GM19328 (cell line): ENCODE data around the gene AAK1.

Experiments
- ATAC-seq: cut with Tn5 transposase; IDR thresholded peaks from one replicate; pipeline ENCODE4 v1.9.1; 2021; ENCODE audit warnings: mild to moderate bottlenecking, moderate library complexity; ENCODE audit not compliant: unreplicated experiment

AAK1 gene

DNA sequence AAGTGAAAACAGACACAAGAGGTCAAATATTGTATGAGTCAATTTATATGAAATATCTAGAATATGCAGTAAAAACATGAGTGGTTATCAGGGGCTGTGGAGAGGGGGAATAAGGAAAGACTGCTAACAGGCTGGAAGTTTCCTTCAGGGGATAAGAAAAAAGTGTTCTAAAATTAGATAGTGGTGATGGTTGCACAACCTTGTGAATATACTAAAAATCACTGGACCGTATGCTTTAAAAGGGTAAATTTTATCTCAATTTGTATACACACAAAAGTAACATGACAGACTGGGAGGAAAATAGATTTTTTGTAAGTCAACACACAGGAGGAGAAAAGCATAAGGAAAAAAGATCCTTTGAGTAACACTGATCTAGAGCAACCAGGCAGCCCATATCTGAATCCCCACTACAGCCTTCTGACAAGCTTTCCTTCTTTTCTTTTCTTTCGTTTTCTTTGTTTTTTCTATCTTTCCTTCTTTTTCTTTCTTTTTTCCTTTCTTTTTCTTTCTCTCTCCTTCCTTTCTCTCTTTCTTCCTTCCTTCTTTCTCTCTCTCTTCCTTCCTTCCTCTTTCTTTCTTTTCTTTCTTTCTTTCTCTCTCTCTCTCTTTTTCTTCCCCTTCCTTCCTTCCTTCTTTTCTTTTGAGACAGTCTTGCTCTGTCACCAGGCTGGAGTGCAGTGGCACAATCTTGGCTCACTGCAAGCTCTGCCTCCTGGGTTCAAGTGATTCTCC is 95.4 kb downstream of the AAK1 start:
- no peak for ATAC-seq

DNA sequence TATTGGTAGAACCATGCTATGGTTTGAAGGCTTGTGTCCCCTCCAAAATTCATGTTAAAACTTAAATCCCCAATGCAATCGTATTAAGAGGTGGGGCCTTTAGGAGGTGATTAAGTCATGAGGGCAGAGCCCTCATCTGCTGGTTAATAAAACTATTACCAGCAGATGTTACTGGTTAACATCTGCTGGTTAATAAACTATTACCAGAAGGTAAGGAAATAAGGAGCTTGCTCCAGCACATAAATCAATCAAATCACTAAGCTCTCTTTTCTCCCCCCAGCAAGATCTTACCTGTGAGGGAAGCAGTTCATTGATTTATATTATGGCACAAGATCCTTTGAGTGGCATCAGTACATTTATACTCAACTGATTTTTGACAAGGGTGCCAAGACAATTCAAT is 96.9 kb downstream of the AAK1 start:
- no peak for ATAC-seq

DNA sequence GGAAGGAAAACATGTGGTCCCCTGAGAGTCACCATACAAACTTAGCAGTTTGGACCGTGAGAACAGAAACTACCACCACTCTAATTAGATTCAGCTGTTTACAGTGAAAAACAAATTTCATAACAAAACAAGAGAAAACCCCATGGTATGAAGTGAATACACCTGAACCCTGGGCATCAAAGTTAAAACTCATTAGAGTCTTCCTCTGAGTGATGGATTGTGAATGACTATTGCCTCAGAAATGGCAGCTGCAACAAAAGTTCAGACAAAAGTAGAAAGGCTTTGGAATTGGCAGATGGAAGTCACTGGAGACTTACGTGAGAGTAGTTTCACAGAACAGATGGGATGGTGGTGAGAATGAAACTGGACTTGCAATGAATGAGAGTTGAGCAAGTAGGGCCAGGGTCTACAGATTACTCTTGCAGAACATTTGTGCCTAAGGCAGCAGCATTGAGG is 98.0 kb downstream of the AAK1 start:
- no peak for ATAC-seq

DNA sequence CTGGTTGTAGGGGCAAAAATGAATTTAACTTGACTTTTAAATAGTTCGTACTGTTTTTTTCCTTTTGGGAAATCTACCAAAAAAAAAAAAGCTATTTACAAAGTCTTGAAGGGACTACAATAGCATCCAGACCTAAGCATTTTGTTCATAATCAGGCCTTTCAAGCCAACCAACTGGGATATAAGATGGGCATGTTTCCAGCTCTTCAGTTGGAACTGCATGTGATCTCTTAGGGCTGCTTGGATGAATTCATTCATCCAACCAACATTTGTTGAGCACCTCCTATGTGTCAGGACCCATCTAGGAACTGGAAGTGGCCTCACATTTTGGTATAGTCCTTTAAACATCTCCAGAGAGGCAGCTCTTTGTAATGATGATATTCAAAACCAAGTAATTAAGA is 98.6 kb downstream of the AAK1 start:
- no peak for ATAC-seq

DNA sequence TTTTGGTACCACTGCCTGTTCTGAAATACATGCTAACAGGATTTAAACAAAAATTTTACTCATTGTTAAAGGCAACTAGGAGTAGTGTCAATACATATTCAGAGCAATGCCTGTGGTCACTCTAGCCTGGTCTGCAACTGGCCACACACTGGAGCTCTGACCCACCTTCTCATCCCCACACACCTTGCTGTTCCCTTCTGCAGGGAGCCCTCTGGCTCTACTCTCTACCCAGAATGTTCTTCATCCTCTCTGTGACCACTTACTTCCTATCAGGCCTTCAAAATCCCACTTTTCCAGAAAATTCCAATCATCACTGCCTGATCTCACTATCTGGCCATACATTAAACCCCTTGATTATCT is 104.0 kb downstream of the AAK1 start:
- no peak for ATAC-seq

DNA sequence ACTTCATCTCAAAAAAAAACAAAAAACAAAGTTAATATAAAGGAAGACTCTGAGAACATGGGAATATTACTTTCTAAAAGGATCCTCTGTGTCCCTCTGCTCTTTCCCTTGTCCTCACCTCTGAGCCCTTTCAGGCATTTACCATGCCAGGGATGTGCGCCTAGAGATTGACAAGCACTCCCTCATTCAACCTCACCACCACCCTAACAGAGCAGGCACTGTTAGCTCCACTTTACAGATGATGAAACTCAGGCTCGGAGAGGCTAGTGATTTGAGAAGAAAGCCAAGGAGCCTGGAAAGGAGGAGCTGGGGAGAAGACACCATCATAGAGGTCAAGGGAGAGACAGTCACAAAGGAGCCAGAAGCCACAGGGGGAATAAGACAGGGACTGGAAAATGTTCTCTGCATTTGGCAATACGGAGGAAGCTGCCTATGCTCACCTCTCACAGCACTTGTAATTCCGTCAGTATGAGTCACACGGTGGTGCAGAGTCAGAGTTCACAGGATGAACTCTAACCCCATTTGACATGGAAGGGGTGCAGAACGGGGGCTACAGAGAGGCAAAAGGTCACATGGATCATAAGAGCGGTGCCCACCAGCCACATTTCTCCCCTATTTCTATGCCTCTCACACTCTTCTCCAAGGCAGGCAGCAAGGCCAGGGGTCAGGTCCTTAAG is 104.5 kb downstream of the AAK1 start:
- no peak for ATAC-seq

DNA sequence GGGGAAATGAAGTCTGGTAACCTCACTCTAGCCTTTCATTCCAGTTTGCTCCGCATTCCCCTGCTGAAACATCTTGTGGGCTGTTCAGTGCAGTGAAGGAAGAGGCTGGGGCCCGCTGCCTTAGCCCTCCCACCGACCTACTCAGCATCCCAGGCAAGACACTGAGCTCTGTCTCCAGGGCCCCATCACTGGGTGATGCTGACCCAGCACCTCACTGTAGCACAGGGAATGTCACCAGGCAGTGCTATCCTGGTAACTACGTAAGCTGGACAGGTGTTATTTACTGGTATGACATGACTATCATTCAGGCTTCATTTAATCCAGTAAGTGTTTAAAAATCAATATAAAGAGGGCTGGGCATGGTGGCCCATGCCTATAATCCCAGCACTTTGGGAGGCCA is 105.3 kb downstream of the AAK1 start:
- no peak for ATAC-seq

DNA sequence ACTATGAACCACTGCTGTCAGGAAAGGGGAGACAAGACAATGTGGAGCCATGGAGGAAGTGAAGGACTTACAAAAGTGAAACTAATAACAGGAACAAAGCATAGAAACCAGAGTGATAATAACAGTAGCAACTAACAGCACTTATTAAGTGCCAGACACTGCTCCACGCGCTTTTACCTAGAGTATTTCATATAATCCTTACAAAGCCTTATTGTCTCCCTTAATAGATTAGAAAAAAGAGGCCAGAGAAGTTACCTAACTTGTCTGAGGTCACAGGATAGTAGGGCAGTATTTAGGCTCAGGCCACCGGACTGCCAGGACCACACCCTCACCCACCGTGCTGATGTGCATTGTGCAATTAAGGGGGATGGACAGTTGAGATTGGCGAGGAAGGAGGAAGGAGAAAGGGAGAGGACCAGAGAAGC is 107.7 kb downstream of the AAK1 start:
- no peak for ATAC-seq

DNA sequence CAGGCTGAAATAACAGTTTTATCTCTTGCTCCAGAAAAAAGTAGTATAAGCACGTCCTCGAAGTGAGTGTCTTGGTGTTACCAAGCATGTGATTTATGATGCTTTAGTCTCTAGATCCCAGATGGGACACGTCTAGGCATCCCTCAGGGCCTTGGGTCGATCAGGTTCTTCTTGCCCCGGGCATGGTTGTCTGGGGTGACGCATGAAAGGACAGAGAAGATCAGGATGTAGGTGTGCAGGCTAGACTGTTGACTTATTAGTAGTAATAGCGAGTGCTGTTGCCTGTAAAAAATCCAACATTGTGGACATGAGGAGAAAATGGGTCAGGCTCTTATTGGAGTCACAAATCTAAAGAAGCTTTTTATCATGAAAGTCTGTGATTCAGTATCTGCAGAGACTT is 112.4 kb downstream of the AAK1 start:
- ATAC-seq = no peak

DNA sequence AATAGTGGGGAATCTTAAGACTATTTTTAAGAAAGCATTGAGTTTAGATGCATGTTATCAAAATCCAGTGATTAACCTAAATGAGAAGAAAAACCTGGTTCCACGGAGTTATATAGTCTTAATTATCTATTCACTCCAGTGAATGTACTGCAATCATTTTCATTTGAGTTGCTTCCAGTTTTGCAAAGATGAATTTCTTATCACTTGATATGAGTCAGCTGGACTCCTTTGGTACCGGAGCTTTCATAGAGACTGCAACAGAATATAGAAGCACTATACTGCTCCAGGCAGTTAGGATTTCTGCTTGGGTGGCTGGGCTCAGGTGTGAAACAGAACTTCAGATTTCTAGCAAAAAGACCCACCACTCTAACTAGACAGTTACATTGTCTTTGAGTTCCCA is 114.1 kb downstream of the AAK1 start:
- no peak for ATAC-seq

DNA sequence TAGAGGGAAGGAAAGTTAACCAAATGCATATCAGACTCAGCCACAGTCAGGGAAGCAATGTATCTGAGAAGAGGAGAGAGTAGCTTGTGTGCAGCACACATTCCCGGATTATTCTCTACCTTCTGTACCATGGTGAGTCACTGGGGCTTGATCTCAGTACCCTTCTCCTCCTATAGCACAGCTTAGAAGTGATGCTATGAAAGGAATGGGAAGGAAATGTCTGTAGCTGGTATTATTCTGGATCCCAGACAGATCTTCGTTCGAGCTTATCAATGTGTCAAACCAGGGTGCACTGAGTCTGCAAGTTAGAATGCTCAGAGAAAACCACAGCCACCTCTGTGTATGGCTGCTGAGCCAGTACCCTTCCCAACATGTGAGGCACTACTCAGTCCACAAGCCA is 118.3 kb downstream of the AAK1 start:
- ATAC-seq = no peak

DNA sequence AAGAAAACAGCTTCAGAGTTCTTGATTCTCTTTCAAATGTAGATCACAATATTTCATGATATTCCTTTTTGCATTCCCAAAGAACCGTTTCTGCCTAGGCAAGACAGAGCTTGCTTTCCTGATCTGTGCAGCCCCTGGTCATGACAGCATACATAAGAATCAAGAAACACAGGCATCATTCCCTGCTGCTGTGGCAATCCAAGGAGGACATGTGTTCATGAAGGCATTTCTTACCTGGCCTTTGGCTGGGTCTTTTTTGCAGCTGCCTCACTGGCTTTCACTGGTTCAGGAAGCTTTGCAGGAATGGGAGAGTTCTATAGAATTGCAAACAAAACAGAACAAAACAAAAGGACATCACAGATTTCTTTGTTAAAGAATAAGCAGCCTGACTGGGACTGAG is 118.7 kb downstream of the AAK1 start:
- ATAC-seq = no peak

DNA sequence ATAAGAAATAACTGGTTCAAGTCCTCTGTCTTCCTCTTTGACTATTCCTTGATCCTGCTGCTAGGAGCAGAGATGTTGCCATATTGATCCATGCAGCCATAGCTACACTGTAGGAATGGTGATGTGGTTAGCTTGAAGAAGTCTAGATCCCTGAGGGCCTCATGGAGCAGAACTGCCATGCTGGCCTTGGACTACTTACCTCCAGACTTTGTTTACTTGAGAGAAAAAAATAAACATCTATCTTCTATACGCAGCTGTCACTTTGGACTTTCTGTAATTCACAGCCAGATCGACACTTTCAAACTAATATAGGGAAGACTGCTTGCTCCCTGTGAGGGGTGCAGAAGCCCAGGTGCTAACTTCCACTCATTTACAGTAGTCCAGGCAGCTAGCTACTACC is 121.8 kb downstream of the AAK1 start:
- ATAC-seq = no peak

DNA sequence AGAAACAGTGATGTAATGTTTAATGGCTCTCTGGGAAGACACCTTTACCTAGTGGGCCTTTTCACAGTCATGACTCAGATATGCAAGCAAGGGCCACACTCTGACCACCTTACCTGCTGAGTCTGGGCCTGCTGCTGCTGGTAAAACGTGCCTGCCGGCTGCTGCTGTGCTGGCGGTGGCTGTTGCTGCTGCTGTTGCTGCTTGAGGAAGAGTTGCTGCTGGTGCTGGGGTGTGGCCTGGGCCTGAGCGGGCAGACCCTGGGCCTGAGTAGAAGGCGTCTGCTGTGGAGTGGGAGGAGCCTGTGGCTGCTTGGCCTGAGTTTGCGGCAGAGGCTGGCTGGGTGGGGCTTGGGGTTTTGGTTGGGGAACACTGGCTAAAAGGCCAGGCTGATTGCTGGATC is 124.7 kb downstream of the AAK1 start:
- ATAC-seq = no peak

DNA sequence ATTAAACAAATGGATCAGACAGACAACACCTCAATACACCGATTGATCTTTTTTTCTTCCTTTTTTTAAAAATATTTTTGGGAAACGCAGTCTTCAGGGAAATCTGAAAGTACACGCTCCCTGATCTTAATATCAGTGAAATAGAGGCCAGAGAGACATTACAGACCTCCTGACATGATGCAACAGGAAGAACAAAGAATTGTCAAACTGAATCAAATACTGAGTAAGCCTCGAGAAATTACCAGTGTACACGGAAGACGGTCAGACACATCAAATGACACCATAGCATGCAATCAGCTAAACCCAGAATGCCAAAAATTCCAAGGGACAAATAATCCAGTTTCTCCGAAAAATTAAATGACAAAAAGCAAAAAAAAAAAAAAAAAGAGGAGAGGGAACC is 126.1 kb downstream of the AAK1 start:
- no peak for ATAC-seq

DNA sequence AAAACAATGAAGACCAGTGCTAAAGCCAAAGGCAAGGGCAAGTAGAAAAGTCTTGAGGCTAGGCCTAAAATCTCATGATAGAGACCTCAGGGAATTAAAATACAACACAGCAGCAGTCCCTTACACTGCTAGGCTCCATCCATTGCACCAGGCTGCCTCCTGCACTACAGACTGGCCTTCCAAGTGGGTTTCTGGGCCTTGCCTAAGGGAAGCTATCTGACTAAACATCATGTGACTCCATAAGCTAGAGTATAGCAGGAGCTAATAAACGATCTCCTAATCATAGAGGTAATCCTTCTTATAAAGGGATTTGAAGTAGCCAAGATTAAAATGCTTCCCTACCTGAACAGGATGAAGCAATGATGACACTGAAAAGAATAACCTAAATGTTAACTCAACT is 128.7 kb downstream of the AAK1 start:
- ATAC-seq = no peak

DNA sequence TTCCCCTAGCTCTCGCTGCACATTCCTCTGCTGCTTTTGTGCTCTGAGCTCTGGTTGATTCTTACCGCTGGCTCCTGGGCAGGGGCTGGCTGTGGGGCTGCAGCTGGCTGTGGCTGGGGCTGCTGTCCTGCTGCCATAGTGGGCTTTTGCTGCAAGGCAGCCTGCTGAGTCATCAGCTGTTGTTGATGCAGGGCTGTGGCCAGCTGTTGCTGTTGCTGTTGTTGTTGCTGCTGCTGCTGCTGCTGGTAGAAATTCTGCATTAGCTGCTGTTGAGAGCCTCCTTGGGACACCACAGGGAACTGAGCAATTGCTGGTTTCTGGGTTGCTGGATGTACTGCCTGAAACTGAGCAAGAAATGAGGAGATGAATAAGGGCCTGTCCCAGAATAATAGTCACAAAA is 129.1 kb downstream of the AAK1 start:
- ATAC-seq = no peak

DNA sequence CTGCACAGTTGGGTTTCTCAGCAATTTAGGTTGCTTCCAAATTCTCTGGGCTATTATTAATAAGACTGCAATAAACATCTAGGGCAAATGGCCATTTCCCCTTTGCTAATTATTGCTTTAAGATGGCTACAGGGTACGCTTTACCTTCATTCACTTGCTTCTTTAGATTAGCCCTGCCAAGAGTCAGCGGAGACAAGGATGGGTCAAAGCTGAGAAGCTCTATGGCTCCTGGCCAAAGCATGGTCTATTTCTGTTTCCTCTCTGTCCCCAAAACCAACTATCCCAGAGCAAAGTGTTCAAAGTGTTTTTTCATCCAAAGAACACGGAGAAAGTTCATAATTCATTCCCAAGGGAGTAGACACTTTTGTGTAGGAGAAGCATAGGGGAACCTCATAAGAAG is 131.1 kb downstream of the AAK1 start:
- no peak for ATAC-seq

DNA sequence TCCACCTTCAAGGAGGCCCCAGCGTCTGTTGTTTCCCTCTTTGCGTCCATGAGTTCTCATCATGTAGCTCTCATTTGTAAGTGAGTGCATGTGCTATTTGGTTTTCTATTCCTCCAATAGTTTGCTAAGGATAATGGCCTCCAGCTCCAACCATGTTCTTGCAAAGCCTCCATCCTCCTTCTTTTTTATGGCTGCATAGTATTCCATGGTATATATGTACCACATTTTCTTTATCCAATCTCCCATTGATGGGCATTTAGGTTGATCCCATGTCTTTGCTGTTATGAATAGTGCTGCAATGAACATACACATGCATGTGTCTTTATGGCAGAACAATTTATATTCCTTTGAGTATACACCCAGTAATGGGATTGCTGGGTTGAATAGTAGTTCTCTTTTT is 133.3 kb downstream of the AAK1 start:
- ATAC-seq = no peak

DNA sequence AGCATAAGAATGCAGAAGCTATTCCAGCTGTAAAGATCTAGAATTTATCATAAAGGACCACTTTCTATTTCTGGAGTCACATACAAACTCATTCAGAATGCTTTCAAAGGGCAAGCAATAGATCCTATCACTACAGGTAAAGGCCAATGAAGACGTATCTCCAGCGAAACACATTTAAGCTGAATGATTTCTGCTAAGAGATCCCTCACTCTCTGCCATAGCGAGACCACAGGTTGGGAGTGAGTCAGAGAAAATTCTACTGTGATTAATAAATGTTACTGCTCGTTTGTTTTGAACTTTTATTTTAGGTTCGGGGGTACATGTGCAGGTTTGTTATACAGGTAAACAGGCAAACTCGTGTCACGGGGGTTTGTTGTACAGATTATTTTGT is 133.8 kb downstream of the AAK1 start:
- ATAC-seq = no peak

DNA sequence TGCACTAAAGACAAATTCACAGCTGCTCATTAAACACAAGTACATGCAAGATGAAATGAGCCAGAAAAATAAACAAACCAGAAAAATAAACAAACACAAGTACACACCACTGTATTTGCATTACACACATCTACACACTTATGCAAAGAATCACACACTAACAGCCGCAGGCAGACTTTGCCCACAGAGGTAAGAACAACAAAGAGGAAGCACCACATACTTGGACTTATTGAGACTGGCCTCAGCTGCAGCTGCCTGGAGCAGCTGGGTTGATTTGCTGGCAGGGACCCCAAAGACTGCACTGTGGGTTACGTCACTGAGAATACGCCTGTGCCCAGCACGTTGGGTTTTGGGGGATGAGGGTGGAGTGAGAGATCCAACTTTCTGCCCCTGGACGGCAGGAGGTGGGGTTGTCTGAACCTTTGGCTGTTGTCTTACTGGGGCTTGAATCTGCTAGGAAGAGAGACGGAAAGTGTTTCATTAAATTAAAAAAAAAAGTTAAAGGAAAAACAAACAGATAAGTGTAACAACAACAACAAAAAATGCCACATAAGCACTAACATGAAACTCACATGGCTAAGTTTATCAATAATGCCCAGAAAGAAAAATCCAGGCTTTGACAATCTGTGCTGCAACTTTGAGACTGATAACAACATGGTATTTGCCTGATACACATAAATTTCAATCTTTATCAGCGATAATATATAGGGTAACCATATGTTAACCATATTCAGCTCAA is 134.4 kb downstream of the AAK1 start:
- no peak for ATAC-seq

DNA sequence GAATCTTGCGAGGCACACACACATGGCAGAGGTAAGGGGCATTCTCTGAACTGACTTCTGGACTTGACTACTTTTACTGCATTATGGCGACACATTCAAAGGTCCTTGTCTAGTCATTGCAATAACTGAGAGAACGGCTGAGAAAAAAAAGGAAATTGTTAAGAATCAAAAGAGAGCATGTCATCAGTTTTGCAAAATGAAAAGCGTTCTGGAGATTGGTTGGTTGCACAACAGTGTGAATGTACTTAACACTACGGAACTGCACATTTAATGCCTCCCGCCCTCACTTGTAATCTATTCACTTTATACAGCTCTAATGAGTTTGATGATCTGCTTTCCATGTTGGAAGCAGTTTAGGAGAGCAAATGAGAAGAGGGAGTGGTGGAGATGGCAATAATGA is 137.8 kb downstream of the AAK1 start:
- no peak for ATAC-seq
